Daoy (cell line): ENCODE results near the gene DHRS7. TPM values are rescaled to one million over a fixed set of nuclear protein-coding genes. Genes with fewer than 3 reads are reported as not detected.
A peak's percentile ranks its signal among the peaks of the same experiment; 100 is the strongest.

Source experiments
- DNase-seq: peaks from one replicate; pipeline ENCODE4 v3.0.0-alpha.2; 2015; ENCODE audit warnings: low read depth
- total RNA-seq: library from RNA; depleted of rRNA; stranded (reverse); fragments of >200 nt; shearing (Covaris generic); gene quantifications from 2 replicates; pipeline ENCODE4 v1.2.3, GENCODE V29; 2014; rRNA removed

DHRS7 gene, protein sequence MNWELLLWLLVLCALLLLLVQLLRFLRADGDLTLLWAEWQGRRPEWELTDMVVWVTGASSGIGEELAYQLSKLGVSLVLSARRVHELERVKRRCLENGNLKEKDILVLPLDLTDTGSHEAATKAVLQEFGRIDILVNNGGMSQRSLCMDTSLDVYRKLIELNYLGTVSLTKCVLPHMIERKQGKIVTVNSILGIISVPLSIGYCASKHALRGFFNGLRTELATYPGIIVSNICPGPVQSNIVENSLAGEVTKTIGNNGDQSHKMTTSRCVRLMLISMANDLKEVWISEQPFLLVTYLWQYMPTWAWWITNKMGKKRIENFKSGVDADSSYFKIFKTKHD
- total RNA-seq: 57.2 and 77.4 TPM in 2 replicates

DNA sequence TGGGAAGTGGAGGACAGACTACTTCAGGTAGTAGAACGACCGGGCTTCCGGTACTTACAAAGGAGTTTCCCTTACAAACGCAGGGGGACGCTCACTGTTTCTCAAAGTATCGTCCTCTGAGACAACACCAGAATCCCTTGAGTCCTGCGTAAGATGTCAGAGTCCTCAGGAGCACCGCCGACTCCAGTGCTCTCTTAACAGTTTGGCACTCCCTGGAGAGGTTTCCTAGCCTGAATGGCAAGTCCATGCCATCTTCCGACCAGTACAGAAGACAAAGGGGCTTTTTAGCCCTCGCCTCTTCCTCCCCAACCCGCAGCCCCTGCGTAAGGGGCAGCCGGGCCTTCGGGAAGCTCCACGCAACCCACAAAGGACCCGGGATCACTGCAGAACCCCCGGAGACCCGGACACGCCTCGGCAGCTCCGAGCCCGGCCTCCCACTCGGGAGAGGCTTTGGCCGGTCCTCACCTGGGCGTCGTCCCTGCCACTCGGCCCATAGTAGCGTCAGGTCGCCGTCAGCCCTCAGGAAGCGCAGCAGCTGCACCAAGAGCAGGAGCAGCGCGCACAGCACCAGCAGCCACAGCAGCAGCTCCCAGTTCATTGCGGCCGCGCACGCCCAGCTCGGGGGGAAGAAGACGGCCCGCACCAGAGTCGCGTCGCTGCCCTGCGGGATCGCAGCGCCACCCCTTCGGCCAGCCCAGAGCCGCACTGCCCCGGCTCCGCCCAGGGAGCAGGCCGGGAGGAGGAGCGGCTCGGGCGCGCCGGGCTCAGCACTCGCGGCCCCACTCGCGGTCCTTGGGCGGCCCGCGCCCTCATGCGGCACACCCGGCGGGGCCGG is at the start of gene DHRS7:
Gene DHRS7 (minus strand): TSS at position 687 of the 835 bp plus-strand sequence. CDS start 89 bp downstream, at position 598.
- DNase-seq: peak; percentile 89

DNA sequence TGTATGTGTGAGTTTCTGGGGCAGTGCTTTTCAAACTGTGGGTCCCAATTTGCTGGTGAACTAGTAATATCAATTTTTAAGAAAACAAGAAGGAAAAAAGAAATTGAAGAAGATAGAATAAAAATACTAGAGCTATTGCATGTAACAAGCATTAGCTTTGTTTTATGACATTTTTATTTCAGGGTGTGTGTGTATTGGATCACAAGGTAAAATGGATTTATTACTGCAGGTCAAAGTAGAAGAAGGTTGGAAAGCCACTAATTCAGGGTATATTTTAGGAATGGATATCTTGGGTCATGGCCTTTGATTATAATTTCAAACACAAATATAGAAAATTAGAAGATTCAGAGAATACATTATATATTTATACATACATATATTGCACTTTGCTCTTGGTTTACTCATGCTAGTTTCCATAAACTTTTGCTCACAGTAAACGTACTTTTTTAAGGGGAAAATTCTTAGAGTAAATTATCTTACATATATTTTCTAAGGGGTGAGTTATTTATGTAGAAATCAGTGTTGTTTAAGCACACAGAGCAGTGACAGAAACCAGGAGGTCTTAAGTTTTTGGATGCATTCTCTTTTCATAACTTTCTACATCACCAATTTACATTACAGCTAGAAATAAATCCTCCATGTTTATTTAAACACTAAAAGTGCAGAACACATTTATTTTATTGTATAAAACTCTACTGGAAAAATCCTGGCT is 49.4 kb upstream of the DHRS7 start:
- DNase-seq: no peak

DNA sequence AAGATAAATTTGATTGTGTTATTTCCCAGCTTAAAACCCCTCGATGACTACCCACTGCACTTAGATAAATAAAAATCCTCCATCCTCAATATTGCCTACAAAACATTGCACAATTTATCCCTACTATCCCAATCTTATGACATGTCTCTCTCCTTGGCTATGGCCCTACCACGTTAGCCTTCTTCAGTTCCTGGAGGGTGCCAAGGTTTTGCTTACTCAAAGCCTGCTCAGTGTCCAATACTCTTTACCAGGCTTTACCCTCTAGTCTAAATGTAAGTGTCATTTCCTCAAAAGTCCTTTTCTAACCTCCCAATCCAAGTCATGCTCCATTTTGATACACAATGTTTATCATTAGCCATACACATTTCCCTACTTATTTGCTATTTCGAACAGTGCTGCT is 48.8 kb upstream of the DHRS7 start:
- DNase-seq: no peak

DNA sequence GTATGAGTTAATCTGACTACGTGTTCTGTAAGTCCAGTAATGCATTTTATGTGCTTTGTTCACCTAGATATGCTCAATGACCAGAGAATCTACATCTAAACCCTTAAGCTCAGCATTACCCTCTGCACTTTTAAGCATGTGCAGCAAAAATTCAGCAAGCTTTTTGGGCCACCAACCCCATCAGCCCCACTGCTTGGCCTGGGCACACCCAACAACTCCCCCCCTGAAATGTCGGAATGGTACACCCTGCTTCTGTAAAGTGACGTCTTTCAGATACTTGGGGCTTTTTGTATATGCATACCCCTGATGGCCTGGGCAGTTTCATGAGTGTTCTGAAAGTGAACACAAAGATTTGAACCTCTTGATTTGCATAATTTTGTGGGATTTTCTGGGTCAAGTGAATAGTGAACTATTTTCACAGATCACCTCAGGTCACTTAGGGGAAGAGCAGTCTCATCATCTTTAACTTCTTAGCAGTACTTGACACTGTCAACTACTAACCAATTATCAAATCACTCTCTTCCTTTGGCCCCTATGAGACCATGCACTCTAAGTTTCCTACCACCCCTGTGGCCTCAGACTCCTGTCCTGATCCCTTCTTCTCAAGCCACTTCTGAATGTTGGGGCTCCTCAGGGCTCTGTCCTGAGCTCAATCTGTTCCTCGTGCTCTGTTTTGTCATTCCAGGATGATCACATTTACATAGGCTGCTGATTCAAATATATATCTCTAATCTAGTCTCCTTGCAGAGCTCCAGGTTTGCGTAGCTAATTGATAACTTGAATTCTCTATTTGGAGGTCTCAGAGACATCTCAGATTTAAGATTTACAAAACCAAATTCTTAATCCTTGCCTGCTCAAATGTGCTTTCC is 47.5 kb upstream of the DHRS7 start:
- DNase-seq: no peak

DNA sequence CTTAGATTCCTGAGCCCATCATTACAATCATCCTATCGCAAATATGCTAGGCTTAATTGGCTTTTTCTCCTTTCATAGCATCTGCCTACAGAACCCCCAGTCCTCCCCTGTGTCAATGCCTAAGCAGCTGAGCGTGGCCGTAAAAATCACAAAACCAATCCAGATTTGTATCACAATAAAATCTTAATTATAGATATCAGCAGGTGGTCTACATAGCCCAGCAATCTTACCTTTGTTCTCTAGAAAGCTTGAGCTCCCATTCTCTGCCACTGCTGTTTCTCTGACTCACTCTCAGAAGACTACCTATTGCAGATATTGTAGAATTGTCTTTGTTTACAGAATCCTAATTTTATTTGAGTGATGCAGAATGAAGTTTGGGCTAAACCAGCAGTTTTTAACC is 46.0 kb upstream of the DHRS7 start:
- no peak for DNase-seq

DNA sequence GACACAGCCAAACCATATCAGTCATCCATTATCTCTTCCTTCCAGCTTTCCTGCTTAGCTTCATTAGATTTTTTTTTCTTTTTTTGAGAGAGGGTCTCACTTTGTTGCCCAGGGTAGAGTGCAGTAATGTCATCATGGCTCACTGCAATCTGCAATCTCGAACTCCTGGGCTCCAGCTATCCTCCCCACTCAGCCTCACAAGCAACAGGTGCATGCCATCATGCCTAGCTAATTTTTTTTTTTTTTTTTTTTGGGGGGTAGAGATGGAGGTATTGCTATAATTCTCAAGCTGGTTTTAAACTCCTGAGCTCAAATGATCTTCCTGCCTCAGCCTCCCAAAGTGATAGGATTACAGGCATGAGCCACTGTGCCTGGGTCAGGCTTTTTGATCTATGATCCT is 45.5 kb upstream of the DHRS7 start:
- no peak for DNase-seq

DNA sequence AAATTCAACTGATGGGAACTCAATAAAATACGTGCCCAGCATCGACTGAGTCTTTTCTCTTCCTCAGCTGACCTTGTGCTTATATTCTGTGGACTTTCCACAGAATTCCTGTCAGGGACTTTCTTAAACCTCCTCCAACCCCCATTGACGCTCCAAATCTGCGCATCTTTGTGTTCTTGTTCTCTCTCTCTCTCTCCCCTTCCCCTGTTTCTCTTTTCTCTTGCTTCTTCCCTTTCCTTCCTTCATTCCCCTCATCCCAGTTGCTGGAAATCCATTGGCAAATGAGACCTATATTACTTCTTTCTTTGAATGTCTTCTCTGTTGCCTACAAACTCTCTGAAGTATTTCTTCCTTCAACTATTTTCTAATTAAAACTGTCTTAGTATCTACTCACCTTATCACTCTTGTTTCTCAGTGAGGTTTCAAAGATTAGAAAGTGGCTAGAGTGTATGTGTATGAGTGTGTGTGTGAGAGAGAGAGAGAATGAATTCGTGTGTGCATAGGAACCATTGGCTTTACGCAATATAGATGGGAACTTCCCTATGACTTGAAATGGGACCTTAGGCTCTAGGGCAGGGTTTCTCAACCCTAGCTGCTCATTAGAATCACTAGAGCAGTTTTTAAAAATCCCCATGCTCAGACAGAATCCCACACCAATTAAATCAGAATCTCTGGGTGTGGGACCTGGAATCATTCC is 41.8 kb upstream of the DHRS7 start:
- no peak for DNase-seq

DNA sequence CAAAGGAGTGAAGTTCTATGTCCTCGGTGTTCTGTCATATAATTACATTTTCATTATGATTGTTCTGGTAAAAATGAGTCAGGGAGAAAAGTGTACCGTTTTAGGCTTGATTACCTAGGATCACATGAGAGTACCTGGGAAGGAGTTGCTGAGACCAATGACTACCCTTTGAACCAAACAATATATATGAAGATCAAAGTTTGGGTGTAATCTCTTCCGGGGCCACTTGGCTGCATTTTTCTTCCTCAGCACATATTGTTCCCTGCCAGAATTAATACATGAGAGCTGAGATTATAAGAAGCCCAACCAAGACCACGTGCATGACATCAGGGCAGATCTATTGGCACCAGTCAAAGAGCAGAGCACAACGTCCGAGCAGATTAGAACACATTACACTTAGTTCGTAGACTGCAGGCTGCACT is 41.1 kb upstream of the DHRS7 start:
- DNase-seq: no peak

DNA sequence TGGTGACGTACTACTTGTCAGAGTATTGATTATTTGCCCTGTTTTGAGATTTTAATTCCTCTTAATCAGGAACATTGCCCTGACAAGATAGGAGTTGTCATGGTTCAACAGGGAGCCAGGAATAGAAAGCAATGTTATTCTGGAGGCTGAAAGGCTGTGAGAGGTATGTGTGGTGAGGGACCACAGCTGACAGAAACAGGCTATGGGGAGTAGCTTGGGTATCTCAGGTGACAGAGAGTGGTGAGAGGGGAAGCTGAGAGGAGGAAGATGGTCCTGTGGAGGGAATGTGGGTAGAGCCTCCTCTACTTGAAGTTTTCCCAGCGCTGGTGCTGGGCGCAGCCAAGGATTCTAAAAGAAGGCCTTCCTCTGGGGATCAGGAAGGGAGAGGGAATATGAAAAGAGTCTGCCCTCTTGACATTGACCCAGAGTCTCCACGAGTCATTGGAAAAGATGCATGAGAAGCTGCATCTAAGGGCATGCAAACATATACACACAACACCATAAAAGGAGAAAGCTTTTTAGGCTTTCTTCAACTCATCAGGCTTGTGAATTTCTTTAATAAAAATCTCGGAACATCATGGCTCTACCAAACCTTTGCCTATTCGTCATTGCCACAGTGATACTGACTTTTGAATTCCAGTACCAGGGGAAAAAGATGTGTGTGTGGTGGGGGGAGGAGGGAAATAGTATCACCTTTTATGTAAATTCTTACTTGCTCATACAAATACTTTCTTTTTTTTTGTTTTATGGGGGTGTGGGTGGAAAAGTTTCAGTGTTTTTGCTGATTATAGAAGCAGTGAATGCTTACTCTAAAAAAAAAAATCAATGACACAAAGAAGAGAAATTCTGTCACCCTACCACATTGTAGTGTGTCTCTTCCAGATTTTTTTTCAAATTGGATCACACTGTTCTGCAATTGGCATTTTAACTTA is 39.9 kb upstream of the DHRS7 start:
- DNase-seq: no peak

DNA sequence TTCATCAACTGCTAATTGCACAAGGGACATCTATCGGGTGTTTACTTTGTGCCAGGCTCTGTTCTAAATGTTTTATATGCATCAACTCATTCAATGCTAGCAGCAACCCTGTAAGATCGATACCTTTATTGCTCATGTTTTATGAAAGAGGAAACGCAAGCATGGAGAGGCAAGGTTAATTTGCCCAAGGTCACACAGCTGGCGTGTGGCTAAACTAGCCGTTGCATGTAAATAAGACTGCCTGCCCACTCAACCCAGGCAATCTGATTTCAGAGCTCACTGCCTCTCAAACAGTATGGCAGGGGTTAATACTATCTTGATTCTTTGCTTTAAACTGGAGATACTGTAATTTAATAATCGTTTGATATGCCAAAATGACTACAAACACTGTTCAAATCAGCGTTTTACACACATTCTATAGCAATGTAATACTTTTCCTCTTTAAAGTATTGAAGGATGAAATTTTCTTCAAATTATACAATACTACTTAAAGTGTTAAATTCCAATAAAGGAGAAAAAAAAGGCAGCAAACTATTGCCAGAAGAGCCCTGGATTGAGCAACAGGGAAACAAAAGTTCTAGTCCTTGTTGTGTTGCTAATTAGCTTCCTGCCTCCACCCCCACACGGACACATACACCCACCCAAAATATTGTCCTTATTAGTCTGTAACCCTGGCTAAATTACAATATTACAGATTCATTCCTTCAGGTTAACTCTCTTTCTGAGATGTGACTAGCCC is 39.1 kb upstream of the DHRS7 start:
- no peak for DNase-seq

DNA sequence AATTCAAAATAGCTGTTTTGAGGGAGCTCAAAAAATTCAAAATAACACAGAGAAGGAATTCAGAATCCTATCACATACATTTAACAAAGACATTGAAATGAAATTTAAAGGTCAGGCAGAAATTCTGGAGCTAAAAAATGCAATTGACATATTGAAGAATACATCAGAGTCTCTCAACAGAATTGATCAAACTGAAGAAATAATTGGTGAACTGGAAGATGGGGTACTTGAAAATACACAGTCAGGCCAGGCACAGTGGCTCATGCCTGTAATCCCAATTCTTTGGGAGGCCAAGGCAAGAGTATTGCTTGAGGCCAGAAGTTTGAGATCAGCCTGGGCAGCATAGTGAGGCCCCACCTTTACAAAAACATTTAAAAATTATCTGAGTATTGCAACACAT is 34.1 kb upstream of the DHRS7 start:
- DNase-seq: no peak

DNA sequence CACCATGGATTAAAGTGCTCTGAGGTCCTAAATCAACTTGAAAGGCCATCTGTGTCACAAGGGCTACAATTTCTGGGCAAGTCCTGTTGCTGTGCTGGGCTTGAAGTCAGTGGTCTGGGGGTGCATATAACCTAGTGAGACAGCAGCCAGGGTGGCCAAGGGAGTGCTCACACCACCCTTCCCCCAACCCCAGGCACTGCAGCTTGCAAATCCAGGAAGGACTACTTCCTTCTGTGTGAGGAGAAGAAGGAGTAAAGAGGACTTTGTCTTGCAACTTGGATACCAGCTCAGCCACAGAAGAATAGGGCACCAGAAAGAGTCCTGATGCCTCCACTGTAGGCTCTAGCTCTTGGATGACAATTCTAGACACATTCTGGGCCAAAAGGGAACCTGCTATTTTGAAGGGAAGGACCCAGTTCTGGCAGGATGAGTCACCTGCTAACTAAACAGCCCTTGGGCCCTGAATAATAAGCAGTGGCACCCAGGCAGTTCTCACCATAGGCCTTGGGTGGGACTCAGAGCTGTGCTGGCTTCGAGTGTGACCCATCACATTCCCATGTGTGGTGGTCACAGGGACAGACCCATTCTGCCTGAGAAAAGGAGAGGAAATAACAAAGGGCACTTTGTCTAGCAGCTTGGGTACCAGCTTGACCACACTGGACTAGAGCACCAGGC is 32.6 kb upstream of the DHRS7 start:
- peak; percentile 57 for DNase-seq

DNA sequence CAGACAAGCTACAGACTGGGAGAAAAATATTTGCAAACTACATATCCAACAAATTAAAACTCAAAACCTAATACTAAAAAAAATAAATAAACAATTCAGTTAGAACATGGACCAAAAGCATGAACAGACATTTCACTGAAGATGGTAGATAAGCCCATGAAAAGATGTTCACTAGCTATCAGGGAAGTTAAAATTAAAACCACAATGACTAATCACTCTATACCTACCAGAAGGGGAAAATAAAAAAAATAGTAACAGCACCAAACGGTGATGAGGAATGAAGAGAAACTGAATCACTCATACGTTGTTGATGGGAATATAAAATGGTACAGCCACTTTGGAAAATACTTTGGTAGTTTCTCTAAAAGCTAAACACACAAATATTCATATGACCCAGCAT is 31.1 kb upstream of the DHRS7 start:
- no peak for DNase-seq

DNA sequence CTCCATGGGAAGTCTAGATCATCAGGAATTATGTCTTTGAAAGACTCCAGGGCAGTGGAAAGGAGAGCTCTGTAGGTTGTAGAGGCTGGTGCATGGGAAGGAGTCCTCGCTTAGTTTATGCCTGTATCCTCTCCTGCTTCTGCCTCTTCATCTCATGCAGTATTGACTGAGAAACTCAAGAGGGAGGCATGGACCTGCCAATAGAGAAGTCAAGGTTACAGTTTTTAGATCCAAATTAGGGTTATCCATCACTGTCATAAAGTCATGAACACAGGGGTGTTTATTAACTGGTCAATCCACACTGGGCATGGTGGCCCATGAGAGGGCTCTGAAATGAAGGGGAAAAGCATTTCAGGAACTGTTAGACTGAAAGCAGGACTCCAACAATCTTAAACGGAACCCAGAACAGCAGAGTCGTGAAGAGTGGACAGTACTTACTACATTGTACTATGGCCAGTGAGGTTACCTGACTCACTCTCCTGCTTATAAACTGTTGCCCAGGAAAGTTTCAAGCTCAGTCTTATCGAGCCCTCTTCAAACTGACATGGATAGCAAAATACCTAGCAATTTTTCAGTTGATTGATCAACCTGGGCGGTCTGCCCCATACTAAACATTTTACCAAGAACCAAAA is 30.1 kb upstream of the DHRS7 start:
- no peak for DNase-seq

DNA sequence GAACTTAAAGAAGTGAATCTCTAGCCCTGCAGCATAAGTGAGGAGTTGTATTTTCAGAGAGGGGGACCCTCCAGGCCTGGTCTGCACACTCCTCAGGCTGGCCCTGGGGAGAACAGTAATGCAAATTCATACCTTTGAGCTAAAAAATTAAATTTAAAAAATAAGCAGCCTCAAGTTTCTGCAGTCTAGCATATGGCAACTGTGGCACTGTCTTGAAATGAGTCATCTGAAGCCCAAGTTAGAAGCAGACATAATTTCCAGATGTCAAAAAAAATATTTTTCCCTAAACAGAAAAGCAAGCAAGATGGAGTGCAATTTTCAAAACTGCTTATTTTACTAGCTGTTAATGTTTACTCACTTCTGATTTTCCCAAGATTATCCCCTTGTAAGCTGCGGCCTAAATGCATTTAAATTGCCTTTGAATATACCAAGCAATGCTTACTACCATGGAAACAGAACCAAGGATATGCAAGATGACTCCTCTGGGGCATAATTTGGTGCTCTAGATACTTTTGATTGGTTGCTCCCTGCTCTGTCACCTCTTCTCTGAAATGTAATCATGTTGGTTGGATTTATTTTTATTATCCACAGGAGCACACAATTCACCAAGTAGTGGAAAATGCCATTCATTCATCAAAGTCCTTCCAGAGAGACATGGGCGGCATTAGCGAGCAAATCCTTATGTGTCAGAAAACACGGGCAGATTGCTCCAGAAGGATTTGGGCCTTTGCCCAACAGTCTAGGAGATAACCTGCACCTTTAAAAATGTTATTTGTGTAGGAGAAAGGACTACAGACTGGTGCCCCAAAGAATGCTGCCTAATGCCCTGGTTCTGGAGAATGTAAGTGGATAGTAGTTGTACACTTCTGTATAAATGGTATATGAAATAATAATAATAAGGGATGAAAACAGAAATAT is 25.0 kb upstream of the DHRS7 start:
- no peak for DNase-seq

DNA sequence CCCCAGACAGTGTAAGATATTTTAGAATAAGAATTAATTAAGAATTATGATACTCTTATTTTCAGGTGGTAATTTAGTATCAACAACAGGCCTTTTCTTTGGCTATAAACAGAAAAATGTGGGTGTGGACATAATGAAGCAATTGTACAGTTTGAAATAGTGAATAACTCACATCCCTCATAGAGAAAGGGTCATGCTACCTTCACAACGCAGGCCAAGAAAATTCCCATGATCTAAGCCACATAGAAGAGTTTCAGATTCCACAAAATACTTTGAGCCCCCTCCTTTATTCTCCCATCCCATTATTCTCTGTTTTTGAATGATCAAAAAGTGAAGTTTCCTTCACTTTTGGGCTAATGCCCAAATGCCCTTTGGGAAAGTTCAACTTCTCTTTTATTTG is 23.5 kb upstream of the DHRS7 start:
- no peak for DNase-seq

DNA sequence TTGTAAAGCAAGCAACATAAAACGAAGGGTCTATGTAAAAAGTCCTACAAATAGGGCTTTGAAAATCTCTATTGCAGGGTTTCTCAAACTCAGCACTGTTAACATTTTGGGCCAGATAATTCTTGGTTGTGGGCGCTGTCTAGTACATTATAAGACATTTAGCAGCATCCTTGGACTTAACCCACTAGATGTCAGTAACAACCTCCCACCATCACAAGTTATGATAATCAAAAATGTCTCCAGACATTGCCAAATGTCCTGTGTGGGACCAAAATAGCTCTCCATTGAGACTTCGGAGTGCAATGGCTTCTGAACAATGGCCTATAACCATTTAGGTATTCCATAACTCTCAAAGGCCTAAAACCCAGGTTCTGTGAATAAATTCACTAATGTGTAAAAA is 22.9 kb upstream of the DHRS7 start:
- DNase-seq: no peak
